Loucy (cell line): ENCODE data around the gene TPP2.

Experiments used
- H2AFZ ChIP-seq: fragments of 200-600 bp; sonication (generic); 2 replicates; pipeline ENCODE4 v1.6.0; 2016; ENCODE audit warnings: antibody characterized with exemption, mild to moderate bottlenecking, low read length, moderate library complexity
- H3F3A ChIP-seq: fragments of 200-600 bp; 2 replicates; pipeline ENCODE4 v1.6.0; 2016; ENCODE audit warnings: antibody characterized with exemption, low read depth, mild to moderate bottlenecking
- H3K27me3 ChIP-seq: fragments of 200-600 bp; sonication (generic); 2 replicates; pipeline ENCODE4 v1.6.1; 2014; ENCODE audit warnings: low read length, mild to moderate bottlenecking; ENCODE audit not compliant: insufficient read depth, poor library complexity, severe bottlenecking
- H3K36me3 ChIP-seq: fragments of 200-600 bp; sonication (generic); 2 replicates; pipeline ENCODE4 v1.6.1; 2016; ENCODE audit warnings: low read length; ENCODE audit not compliant: insufficient read depth
- H3K4me1 ChIP-seq: fragments of 200-600 bp; sonication (generic); 2 replicates; pipeline ENCODE4 v1.5.1; 2014; ENCODE audit warnings: low read length, mild to moderate bottlenecking; ENCODE audit not compliant: insufficient read depth, poor library complexity, severe bottlenecking
- H3K4me2 ChIP-seq: fragments of 200-600 bp; sonication (generic); 2 replicates; pipeline ENCODE4 v1.6.0; 2014; ENCODE audit warnings: antibody characterized with exemption, low read length, low read depth, mild to moderate bottlenecking; ENCODE audit not compliant: poor library complexity, severe bottlenecking
- H3K4me3 ChIP-seq: fragments of 200-600 bp; sonication (generic); 2 replicates; pipeline ENCODE4 v1.5.1; 2014; ENCODE audit warnings: low read length, mild to moderate bottlenecking, mixed read lengths; ENCODE audit not compliant: poor library complexity, severe bottlenecking
- H3K79me2 ChIP-seq: fragments of 200-600 bp; sonication (generic); 2 replicates; pipeline ENCODE4 v1.6.1; 2014; ENCODE audit warnings: low read length; ENCODE audit not compliant: insufficient read depth
- H3K9ac ChIP-seq: fragments of 200-600 bp; sonication (generic); 2 replicates; pipeline ENCODE4 v1.6.0; 2014; ENCODE audit warnings: mild to moderate bottlenecking, low read depth, low read length, moderate library complexity; ENCODE audit not compliant: poor library complexity, severe bottlenecking
- H3K9me2 ChIP-seq: fragments of 200-600 bp; sonication (generic); replicated peaks from 2 replicates; pipeline ENCODE4 v1.6.1; 2016; ENCODE audit warnings: low read depth, low read length, mixed read lengths
- H3K9me3 ChIP-seq: fragments of 200-600 bp; sonication (generic); 2 replicates; pipeline ENCODE4 v1.6.1; 2014; ENCODE audit warnings: mild to moderate bottlenecking, antibody characterized with exemption, low read length, low read depth; ENCODE audit not compliant: insufficient read depth
- H4K20me1 ChIP-seq: fragments of 200-600 bp; sonication (generic); 2 replicates; pipeline ENCODE4 v1.6.0; 2014; ENCODE audit warnings: antibody characterized with exemption, low read length, mild to moderate bottlenecking; ENCODE audit not compliant: insufficient read depth, poor library complexity, severe bottlenecking
- CTCF ChIP-seq: fragments of 200-600 bp; sonication (generic); conservative IDR thresholded peaks from 2 replicates; pipeline ENCODE4 v1.5.1; 2014; ENCODE audit warnings: mild to moderate bottlenecking, antibody characterized with exemption, low read length
- EZH2phosphoT487 ChIP-seq: fragments of 200-600 bp; IDR thresholded peaks from 2 replicates; pipeline ENCODE4 v1.6.1; 2018; ENCODE audit warnings: antibody characterized with exemption, mild to moderate bottlenecking, moderate library complexity, borderline replicate concordance

The TPP2 gene

DNA sequence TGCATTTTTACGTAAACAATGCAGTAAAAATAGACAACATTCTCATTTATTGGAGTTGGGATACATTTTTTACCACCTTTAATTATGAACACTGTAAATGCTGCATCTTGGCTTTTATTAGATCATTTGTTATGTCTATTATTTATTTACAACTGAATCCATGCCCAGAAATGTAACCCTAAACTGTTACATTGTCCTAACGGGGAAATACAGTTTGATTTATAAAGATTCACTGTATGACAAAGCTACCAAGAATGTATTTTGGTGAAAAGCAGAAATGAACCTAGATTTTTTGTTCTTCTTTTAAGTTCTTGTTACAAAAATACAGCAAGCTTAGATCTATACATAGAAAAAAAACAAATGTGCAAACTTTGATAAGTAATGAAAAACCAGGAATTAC, 97.0 kb downstream of the TPP2 start:
- Histone ChIP-seq H3K9ac (no peak overlapping the region), H4K20me1 (no peaks in the 10 kb centered on the region), H3K4me1 (no peaks in the 10 kb centered on the region), H3K36me3 (no peaks in the 10 kb centered on the region), H2AFZ (no peak overlapping the region), H3K79me2 (no peaks in the 10 kb centered on the region), H3K27me3 (no peaks in the 10 kb centered on the region), H3K9me3 (no peaks in the 10 kb centered on the region), H3K4me3 (no peak overlapping the region), H3K9me2 (no peaks in the 10 kb centered on the region), H3F3A (no peaks in the 10 kb centered on the region), H3K4me2 (no peak overlapping the region)
- TF ChIP-seq EZH2phosphoT487 (no peak), CTCF (no peak)

DNA sequence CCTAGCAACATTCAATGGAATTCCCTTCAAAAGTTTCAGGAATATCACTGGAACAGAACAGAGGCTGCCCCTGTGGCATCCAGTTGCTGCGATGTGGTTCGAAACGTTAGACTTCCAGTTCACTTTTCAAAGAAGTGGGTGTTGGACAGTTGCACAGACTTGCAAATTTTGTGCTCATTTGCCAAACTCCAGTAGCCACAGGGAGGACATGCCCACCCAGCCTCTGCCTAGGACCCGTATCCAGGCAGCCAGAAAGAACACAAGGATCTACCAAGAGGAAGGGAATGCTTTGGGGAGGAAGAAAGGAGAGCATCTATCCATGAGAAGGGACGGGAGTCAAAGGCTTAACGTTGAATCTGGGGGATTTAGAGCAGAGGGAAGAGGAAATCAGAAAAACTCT, 98.2 kb downstream of the TPP2 start, which contains the start of gene METTL21C:
TSS of gene METTL21C (minus strand) at position 108 of the 400 bp plus-strand sequence. CDS start 546 bp downstream, outside the sequence.
- TF ChIP-seq EZH2phosphoT487: no peak
- TF ChIP-seq CTCF: no peak
- H3K9ac ChIP-seq: no peak within 1 kb of the TSS
- no peak within 1 kb of the TSS for H2AFZ ChIP-seq

DNA sequence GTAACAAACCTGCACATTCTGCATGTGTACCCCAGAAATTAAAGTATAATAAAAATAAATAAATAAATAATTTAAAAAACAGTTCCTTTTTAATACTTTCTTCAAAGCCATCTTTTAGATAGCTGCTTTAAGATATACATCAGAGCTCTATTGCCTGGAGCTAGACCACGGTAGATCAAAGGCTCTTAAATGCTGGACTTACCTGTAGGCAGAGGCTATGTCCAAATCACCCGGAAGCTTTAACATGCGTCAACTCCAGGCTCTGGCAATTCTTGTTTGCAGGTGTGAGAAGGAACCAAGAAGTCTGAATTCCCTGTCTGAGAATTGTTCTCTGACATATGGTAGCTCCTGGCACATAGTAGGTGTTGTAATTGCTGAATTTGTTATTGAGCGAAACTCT, 99.7 kb downstream of the TPP2 start:
- no peaks in the 10 kb centered on the region for H3K36me3 ChIP-seq
- no peaks in the 10 kb centered on the region for H3K27me3 ChIP-seq
- H3K9ac ChIP-seq: no peak overlapping the region
- TF ChIP-seq CTCF (no peak), EZH2phosphoT487 (no peak)
- H3K9me3 ChIP-seq: no peaks in the 10 kb centered on the region
- no peak overlapping the region for H3K4me2 ChIP-seq
- H3K4me1 ChIP-seq: no peaks in the 10 kb centered on the region
- no peaks in the 10 kb centered on the region for H4K20me1 ChIP-seq
- no peaks in the 10 kb centered on the region for H3K9me2 ChIP-seq
- H3F3A ChIP-seq: no peaks in the 10 kb centered on the region
- H3K79me2 ChIP-seq: no peaks in the 10 kb centered on the region
- H3K4me3 ChIP-seq: no peak overlapping the region
- H2AFZ ChIP-seq: no peak overlapping the region

More for the DNA sequence above, 98.2 kb downstream of the TPP2 start, which contains the start of gene METTL21C:
- H4K20me1 ChIP-seq: no peaks in the 10 kb centered on the region
- H3K4me3 ChIP-seq: no peak within 1 kb of the TSS
- no peaks in the 10 kb centered on the region for H3K4me1 ChIP-seq
- no peaks in the 10 kb centered on the region for H3K9me3 ChIP-seq
- H3F3A ChIP-seq: no peaks in the 10 kb centered on the region
- H3K79me2 ChIP-seq: no peaks in the 10 kb centered on the region
- H3K36me3 ChIP-seq: no peaks in the 10 kb centered on the region
- no peaks in the 10 kb centered on the region for H3K9me2 ChIP-seq
- H3K27me3 ChIP-seq: no peaks in the 10 kb centered on the region
- no peak within 1 kb of the TSS for H3K4me2 ChIP-seq
